GM23338 (cell line): ENCODE results near the gene IGF2BP3. TPM values are rescaled to one million over a fixed set of nuclear protein-coding genes. Genes with fewer than 3 reads are reported as not detected.

Source experiments
- ATAC-seq: fragments of 200-7000 bp; cut with Tn5 transposase; 3 replicates; pipeline ENCODE4 v1.9.1; 2020
- DNase-seq: peaks from one replicate; pipeline ENCODE4 v3.0.0-alpha.2; 2015; ENCODE audit warnings: low spot score
- H2AFZ ChIP-seq: fragments of 200-600 bp; sonication (generic); 2 replicates; pipeline ENCODE4 v1.8.0; 2016; ENCODE audit warnings: antibody characterized with exemption, mild to moderate bottlenecking, moderate library complexity
- H3F3A ChIP-seq: fragments of 200-600 bp; sonication (generic); replicated peaks from 2 replicates; pipeline ENCODE4 v1.8.0; 2017; ENCODE audit warnings: antibody characterized with exemption, mixed run types, low read depth
- H3K27ac ChIP-seq: fragments of 200-600 bp; sonication (generic); 2 replicates; pipeline ENCODE4 v1.6.1; 2016; ENCODE audit warnings: low read depth
- H3K27me3 ChIP-seq: fragments of 200-600 bp; sonication (generic); 2 replicates; pipeline ENCODE4 v1.8.0; 2016; ENCODE audit warnings: mild to moderate bottlenecking, mixed run types, moderate library complexity; ENCODE audit not compliant: insufficient read depth
- H3K36me3 ChIP-seq: fragments of 200-600 bp; sonication (generic); 2 replicates; pipeline ENCODE4 v1.8.0; 2016; ENCODE audit warnings: mild to moderate bottlenecking; ENCODE audit not compliant: insufficient read depth
- H3K4me1 ChIP-seq: fragments of 200-600 bp; sonication (generic); 2 replicates; pipeline ENCODE4 v1.8.0; 2016; ENCODE audit warnings: mild to moderate bottlenecking, moderate library complexity; ENCODE audit not compliant: insufficient read depth
- H3K4me2 ChIP-seq: fragments of 200-600 bp; sonication (generic); 2 replicates; pipeline ENCODE4 v1.7.1; 2017; ENCODE audit warnings: mixed run types
- H3K4me3 ChIP-seq: fragments of 200-600 bp; sonication (generic); 2 replicates; pipeline ENCODE4 v1.6.1; 2016; ENCODE audit warnings: mixed run types
- H3K79me2 ChIP-seq: fragments of 200-600 bp; sonication (generic); replicated peaks from 2 replicates; pipeline ENCODE4 v1.8.0; 2017; ENCODE audit warnings: mild to moderate bottlenecking; ENCODE audit not compliant: insufficient read depth
- H3K9me2 ChIP-seq: fragments of 200-600 bp; sonication (generic); 2 replicates; pipeline ENCODE4 v1.8.0; 2017; ENCODE audit not compliant: insufficient read depth
- H4K20me1 ChIP-seq: fragments of 200-600 bp; sonication (generic); replicated peaks from 2 replicates; pipeline ENCODE4 v1.8.0; 2017; ENCODE audit warnings: mild to moderate bottlenecking; ENCODE audit not compliant: insufficient read depth
- H3K27ac Mint-ChIP-seq: 2 replicates; pipeline ENCODE4 v1.8.0; 2020; ENCODE audit warnings: inconsistent platforms, mild to moderate bottlenecking, moderate library complexity, mixed read lengths
- H3K27me3 Mint-ChIP-seq: 3 replicates; pipeline ENCODE4 v1.8.0; 2022; ENCODE audit warnings: low read depth, mild to moderate bottlenecking, moderate library complexity, mixed read lengths, inconsistent platforms; ENCODE audit not compliant: insufficient read depth, poor library complexity
- H3K36me3 Mint-ChIP-seq: 3 replicates; pipeline ENCODE4 v1.8.0; 2021; ENCODE audit warnings: low read depth, mild to moderate bottlenecking, inconsistent platforms, moderate library complexity, mixed read lengths
- H3K4me1 Mint-ChIP-seq: 3 replicates; pipeline ENCODE4 v1.8.0; 2020; ENCODE audit warnings: mild to moderate bottlenecking, inconsistent platforms, mixed read lengths
- H3K4me3 Mint-ChIP-seq: 3 replicates; pipeline ENCODE4 v1.8.0; 2021; ENCODE audit warnings: moderate library complexity, mild to moderate bottlenecking, inconsistent platforms, mixed read lengths
- H3K9me3 Mint-ChIP-seq: 3 replicates; pipeline ENCODE4 v1.8.0; 2020; ENCODE audit warnings: moderate library complexity, mild to moderate bottlenecking, inconsistent platforms, mixed read lengths
- CREB1 ChIP-seq: fragments of 250-450 bp; sonication (Bioruptor Pico); IDR thresholded peaks from 2 replicates; pipeline ENCODE4 v1.5.0; 2020; ENCODE audit warnings: low read depth, mild to moderate bottlenecking, moderate library complexity
- ETS1 ChIP-seq: IDR thresholded peaks from 2 replicates; pipeline ENCODE4 v1.6.1; 2016; ENCODE audit warnings: antibody characterized with exemption
- EZH2phosphoT487 ChIP-seq: fragments of 200-600 bp; sonication (generic); IDR thresholded peaks from one replicate; pipeline ENCODE4 v1.8.1; 2018; ENCODE audit warnings: antibody characterized with exemption; ENCODE audit not compliant: unreplicated experiment
- JUNB ChIP-seq: IDR thresholded peaks from one replicate; pipeline ENCODE4 v1.6.1; 2016; ENCODE audit warnings: antibody characterized with exemption; ENCODE audit not compliant: unreplicated experiment
- NANOG ChIP-seq: IDR thresholded peaks from 2 replicates; pipeline ENCODE4 v1.6.1; 2016; ENCODE audit warnings: antibody characterized with exemption, borderline replicate concordance
- POLR2AphosphoS5 ChIP-seq: IDR thresholded peaks from 2 replicates; pipeline ENCODE4 v1.6.1; 2016; ENCODE audit warnings: antibody characterized with exemption, low read depth
- REST ChIP-seq: IDR thresholded peaks from one replicate; pipeline ENCODE4 v1.6.1; 2018; ENCODE audit warnings: antibody characterized with exemption; ENCODE audit not compliant: unreplicated experiment
- ZNF114 ChIP-seq: fragments of 250-450 bp; sonication (Bioruptor Pico); IDR thresholded peaks from 2 replicates; pipeline ENCODE4 v1.5.0; 2020; ENCODE audit warnings: mild to moderate bottlenecking, moderate library complexity
- ZNF331 ChIP-seq: fragments of 250-450 bp; sonication (Bioruptor Pico); IDR thresholded peaks from 2 replicates; pipeline ENCODE4 v1.5.0; 2020; ENCODE audit warnings: low read depth, mild to moderate bottlenecking, moderate library complexity
- ZNF462 ChIP-seq: fragments of 250-450 bp; sonication (Bioruptor Pico); IDR thresholded peaks from 2 replicates; pipeline ENCODE4 v1.5.0; 2020; ENCODE audit warnings: mild to moderate bottlenecking, moderate library complexity
- polyA plus RNA-seq: library from polyadenylated mRNA; unstranded; fragments of >200 nt; fragmentation: Nextera tagmentation; extraction: Ambion mirVana; gene quantifications from 2 replicates; pipeline ENCODE4 v1.2.1, GENCODE V29; 2016
- total RNA-seq: library from RNA; depleted of rRNA; stranded (reverse); fragments of >200 nt; shearing (Covaris generic); gene quantifications from 2 replicates; pipeline ENCODE4 v1.2.3, GENCODE V29; 2014
- TF ChIP-seq, protein P1 (sequence below), 2 experiments: fragments of 200-600 bp in 1 of 2; sonication (generic) in 1 of 2; conservative IDR thresholded peaks; 2 replicates each; pipeline versions ENCODE4 v1.5.1 to v1.6.1; 2016 to 2017; ENCODE audit warnings: antibody characterized with exemption in 2 of 2, low read depth in 2 of 2, mild to moderate bottlenecking in 2 of 2, moderate library complexity in 1 of 2

Gene IGF2BP3
- total and polyA plus RNA-seq, 2 experiments from 2014 or later, result 52.0 to 183 TPM

DNA sequence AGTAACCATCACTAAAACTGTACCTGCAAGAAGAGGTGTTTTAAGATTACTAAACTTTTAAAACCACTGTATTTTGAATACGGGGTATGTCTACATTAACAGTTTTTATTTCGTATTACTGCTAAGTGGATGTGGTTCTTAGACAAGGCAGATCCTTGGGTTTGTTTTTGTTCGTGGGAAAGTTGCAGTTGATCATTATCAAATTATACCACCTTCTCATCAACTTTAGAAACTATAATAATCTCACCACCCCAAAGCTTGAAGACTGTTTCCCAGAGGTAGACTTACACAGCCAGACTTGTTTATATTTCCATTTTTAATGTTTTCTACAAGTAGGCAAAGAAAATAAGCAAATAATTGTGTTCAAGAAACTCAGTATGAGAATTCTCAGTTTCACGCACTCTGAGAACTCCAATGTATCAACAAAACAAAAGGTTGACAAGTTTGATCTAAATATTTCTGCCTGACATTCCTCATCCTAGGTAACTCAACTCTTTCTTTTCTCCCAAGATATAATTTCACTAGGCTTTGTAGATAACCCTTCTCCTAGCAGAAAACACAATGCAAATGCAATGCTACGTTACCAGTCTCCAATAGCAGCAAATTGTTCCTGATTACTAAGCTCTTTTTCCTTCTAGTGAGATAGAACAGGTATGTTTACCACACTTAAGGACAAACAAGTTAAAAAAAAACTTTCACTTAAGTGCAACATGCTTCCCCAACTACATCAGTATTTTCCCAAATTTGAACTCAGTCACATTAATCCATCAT, 36.0 kb downstream of the IGF2BP3 start (continued):
- TF ChIP-seq REST, result no peak
- TF ChIP-seq ZNF331 (CRISPR knock-in tag), result no peak
- no peak for TF ChIP-seq ZNF114 (CRISPR knock-in tag)
- TF ChIP-seq JUNB, result no peak
- no peak for TF ChIP-seq CREB1
- TF ChIP-seq NANOG, result no peak

GRCh38 chr7:23431702-23432199, 38.5 kb downstream of the IGF2BP3 start:
- Mint-ChIP-seq H3K4me3 (peak overlapping the region; percentile 5; the same call in 2 of the 3 replicates), H3K27ac (0 out of 2 replicates have a peak overlapping the region, but pooled peaks have one; percentile 56), H3K9me3 (no peaks in the 10 kb centered on the region), H3K27me3 (no peaks in the 10 kb centered on the region), H3K36me3 (peaks cover 3% of the 10 kb centered on the region), H3K4me1 (peaks cover 43% of the 10 kb centered on the region)
- ATAC-seq (peak; percentile 18; the same call in 1 of the 3 replicates), DNase-seq (peak; percentile 55)
- H3F3A ChIP-seq, result no peaks in the 10 kb centered on the region
- peak overlapping the region; percentile 52; the same call in 1 of the 2 replicates for H3K27ac ChIP-seq
- peaks cover 52% of the 10 kb centered on the region for H4K20me1 ChIP-seq
- H3K27me3 ChIP-seq, result no peaks in the 10 kb centered on the region
- no peaks in the 10 kb centered on the region for H3K36me3 ChIP-seq
- H3K4me3 ChIP-seq, result no peak overlapping the region; the same call in 1 of the 2 replicates
- H3K4me1 ChIP-seq, result peaks cover 38% of the 10 kb centered on the region
- H3K79me2 ChIP-seq, result peaks cover 100% of the 10 kb centered on the region
- no peaks in the 10 kb centered on the region for H3K9me2 ChIP-seq
- no peak overlapping the region for H2AFZ ChIP-seq
- H3K4me2 ChIP-seq, result peak overlapping the region; percentile 22
- TF ChIP-seq ZNF462 (CRISPR knock-in tag) (no peak), CREB1 (no peak), ZNF331 (CRISPR knock-in tag) (no peak), POLR2AphosphoS5 (no peak), JUNB (no peak), EZH2phosphoT487 (no peak), ETS1 (no peak), NANOG (no peak)
- TF ChIP-seq, protein P1, sequence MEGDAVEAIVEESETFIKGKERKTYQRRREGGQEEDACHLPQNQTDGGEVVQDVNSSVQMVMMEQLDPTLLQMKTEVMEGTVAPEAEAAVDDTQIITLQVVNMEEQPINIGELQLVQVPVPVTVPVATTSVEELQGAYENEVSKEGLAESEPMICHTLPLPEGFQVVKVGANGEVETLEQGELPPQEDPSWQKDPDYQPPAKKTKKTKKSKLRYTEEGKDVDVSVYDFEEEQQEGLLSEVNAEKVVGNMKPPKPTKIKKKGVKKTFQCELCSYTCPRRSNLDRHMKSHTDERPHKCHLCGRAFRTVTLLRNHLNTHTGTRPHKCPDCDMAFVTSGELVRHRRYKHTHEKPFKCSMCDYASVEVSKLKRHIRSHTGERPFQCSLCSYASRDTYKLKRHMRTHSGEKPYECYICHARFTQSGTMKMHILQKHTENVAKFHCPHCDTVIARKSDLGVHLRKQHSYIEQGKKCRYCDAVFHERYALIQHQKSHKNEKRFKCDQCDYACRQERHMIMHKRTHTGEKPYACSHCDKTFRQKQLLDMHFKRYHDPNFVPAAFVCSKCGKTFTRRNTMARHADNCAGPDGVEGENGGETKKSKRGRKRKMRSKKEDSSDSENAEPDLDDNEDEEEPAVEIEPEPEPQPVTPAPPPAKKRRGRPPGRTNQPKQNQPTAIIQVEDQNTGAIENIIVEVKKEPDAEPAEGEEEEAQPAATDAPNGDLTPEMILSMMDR (conservative IDR thresholded peaks at IDR 0.05; ENCODE audit: low read depth in 2 of 2), result no peak
